Gastrocnemius medialis (tissue), 4 donors: Measurements from ENCODE around the gene DLX3. TPM values are rescaled to one million over a fixed set of nuclear protein-coding genes. Genes with fewer than 3 reads are reported as not detected.

Experiments
- ATAC-seq, 2 donors: fragments of 150-250 bp; one replicate each; pipeline ENCODE4 v1.9.1; 2016
- DNase-seq, 2 donors: peaks; one replicate each; pipeline ENCODE4 v3.0.0-alpha.2; 2019
- H3K27ac ChIP-seq, 4 donors: fragments of 200-600 bp; sonication (generic); 1 replicate in 1 of 4; 2 replicates in 3 of 4; pipeline ENCODE4 v1.5.1; 2016 to 2018; ENCODE audit warnings: mild to moderate bottlenecking in 2 of 4, moderate library complexity in 1 of 4
- H3K27me3 ChIP-seq, 3 donors: fragments of 200-600 bp; sonication (generic) in 2 of 3; 1 replicate in 1 of 3; 2 replicates in 2 of 3; pipeline versions ENCODE4 v1.5.1 to v1.6.0; 2016 to 2019; ENCODE audit warnings: mild to moderate bottlenecking in 1 of 3, moderate library complexity in 1 of 3
- H3K36me3 ChIP-seq, 2 donors: fragments of 200-600 bp; sonication (generic) in 1 of 2; one replicate each; pipeline ENCODE4 v1.5.1; 2017 to 2018
- H3K4me1 ChIP-seq, 2 donors: fragments of 200-600 bp; sonication (generic) in 1 of 2; one replicate each; pipeline ENCODE4 v1.5.1; 2016 to 2017; ENCODE audit warnings: mild to moderate bottlenecking in 2 of 2
- H3K4me3 ChIP-seq, 4 donors: fragments of 200-600 bp; sonication (generic) in 3 of 4; 1 replicate in 1 of 4; 2 replicates in 3 of 4; pipeline ENCODE4 v1.5.1; 2016 to 2019; ENCODE audit warnings: mild to moderate bottlenecking in 2 of 4
- H3K9me3 ChIP-seq, 3 donors: fragments of 200-600 bp; sonication (generic) in 2 of 3; 1 replicate in 1 of 3; 2 replicates in 2 of 3; pipeline ENCODE4 v1.5.1; 2016 to 2019
- POLR2A ChIP-seq, 2 donors: fragments of 450-650 bp; IDR thresholded peaks; one replicate each; pipeline ENCODE4 v1.6.1; 2017; ENCODE audit warnings: antibody characterized with exemption in 2 of 2, mild to moderate bottlenecking in 2 of 2, moderate library complexity in 2 of 2
- in situ Hi-C, 4 donors: fragments of 200-750 bp; cut with MboI; loops; one replicate each; pipeline versions ENCODE4 v1.15.0 to v1.8.0; 2017; ENCODE audit warnings: low sequenced_read_pairs in 4 of 4
- intact Hi-C: fragments of 100-400 bp; cut with DNase I; formaldehyde crosslinking; loops from one replicate; pipeline ENCODE4 v1.15.1; 2023; ENCODE audit warnings: low total_unique reads
- total RNA-seq, 4 donors: library from RNA; depleted of rRNA; stranded (reverse); fragments of >200 nt; gene quantifications; one replicate each; pipeline versions ENCODE4 v1.1.0 to v1.2.3, GENCODE V29; 2016
- TF ChIP-seq, protein P1 (sequence below), 5 experiments: fragments of 450-650 bp in 3 of 5; fragments of 200-600 bp in 2 of 5; sonication (generic) in 2 of 5; IDR thresholded peaks in 4 of 5; conservative IDR thresholded peaks in 1 of 5; 1 replicate in 4 of 5; 2 replicates in 1 of 5; pipeline ENCODE4 v1.5.1; 2016 to 2019; ENCODE audit warnings: antibody characterized with exemption in 5 of 5, mild to moderate bottlenecking in 3 of 5, moderate library complexity in 3 of 5

Gene DLX3
- total RNA-seq, 4 donors from 2014 or later, result not detected

DNA sequence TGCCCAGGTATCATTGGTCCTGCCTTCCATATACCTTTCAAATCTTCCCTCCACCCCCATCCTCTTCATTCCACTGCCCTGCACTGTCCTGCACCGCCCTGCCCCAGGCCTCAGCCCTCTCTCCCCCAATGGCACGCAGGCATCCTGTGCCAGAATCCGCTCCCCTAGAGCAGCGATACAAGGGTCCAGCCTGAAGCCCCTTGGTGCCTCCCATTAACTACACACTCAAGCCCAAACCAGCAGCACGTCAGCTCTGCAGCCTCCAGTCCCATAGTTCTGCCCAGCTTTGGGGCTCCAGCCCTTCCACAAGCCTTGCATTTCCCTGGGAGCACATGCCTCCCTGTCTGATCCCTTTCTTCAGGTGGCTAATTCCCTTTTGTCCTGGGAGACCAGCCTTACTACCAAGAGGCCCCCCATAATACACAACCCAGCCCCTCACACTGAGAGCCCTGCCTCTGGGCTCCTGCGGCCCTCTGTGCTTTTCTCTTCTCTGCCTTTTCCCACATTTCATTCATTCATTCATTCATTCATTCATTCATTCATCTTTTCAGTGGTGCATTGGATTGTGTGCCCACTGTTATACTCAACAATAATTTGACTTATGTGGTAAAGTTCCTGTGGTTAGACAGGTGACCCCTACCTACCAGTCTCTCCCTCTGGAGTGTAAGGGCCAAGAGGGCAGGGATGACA is 26.8 kb upstream of the DLX3 start:
- in situ Hi-C loops, result loop anchor here in 1 of 4 donors (10.0 kb wide), 1 partner anchor 273 kb away; no protein-coding TSS in a partner anchor
- H3K9me3 ChIP-seq, result no peaks in the 10 kb centered on the region
- intact Hi-C loops, result loop anchor here (10.0 kb wide), 1 partner anchor 253 kb away; the partner anchor contains the start of gene TMEM92
- H3K4me3 ChIP-seq, result no peak overlapping the region
- H3K36me3 ChIP-seq, result no peaks in the 10 kb centered on the region
- no peak for TF ChIP-seq POLR2A (IDR thresholded peaks at IDR 0.05)
- TF ChIP-seq, protein P1, sequence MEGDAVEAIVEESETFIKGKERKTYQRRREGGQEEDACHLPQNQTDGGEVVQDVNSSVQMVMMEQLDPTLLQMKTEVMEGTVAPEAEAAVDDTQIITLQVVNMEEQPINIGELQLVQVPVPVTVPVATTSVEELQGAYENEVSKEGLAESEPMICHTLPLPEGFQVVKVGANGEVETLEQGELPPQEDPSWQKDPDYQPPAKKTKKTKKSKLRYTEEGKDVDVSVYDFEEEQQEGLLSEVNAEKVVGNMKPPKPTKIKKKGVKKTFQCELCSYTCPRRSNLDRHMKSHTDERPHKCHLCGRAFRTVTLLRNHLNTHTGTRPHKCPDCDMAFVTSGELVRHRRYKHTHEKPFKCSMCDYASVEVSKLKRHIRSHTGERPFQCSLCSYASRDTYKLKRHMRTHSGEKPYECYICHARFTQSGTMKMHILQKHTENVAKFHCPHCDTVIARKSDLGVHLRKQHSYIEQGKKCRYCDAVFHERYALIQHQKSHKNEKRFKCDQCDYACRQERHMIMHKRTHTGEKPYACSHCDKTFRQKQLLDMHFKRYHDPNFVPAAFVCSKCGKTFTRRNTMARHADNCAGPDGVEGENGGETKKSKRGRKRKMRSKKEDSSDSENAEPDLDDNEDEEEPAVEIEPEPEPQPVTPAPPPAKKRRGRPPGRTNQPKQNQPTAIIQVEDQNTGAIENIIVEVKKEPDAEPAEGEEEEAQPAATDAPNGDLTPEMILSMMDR (IDR thresholded peaks at IDR 0.05 in 4 of 5, conservative IDR thresholded peaks at IDR 0.05 in 1 of 5), result no peak
- no peaks in the 10 kb centered on the region for H3K27me3 ChIP-seq
- H3K27ac ChIP-seq, result no peak overlapping the region
- no peaks in the 10 kb centered on the region for H3K4me1 ChIP-seq
- DNase-seq (no peak), ATAC-seq (no peak)

DNA sequence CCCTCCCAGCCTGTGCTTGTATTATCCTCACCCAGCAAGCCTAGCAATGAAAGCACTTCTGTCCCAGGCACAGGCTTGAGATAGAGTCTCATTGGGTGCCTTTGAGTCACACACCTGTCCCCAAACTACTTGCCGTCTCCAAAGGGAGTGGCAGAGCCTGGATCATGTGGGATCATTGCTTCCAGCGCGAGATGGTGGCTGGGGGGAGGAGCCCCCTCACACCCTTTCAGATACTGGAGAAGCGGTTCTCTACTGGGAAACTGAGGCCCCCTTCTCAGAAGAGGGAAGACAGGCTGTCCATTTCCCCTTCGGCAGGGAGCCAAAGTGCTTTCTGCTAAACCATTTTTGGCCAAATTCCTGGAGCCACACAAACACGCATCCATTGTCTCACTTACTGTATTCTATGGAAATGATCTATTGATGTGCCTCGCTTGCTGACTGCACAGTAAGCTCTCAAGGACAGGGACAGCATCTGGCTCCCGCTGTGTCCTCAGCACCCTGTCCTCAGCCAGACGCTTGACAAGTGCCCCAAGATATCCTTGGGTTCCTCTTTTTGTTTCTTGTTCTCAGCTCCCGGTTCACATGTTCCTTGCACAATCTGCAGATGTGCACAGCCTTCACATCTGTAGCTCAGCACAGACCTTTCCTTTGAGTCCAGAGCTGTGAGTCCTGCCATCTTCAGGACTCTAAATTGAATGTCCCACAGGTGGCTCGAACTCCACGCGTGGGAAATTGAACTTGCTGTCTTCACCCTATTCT is 26.0 kb upstream of the DLX3 start:
- Histone ChIP-seq H3K9me3 (no peaks in the 10 kb centered on the region), H3K4me1 (no peaks in the 10 kb centered on the region), H3K27me3 (no peaks in the 10 kb centered on the region), H3K4me3 (no peak overlapping the region), H3K36me3 (no peaks in the 10 kb centered on the region), H3K27ac (no peak overlapping the region)
- TF ChIP-seq POLR2A (IDR thresholded peaks at IDR 0.05), result no peak
- TF ChIP-seq, protein P1 (IDR thresholded peaks at IDR 0.05 in 4 of 5, conservative IDR thresholded peaks at IDR 0.05 in 1 of 5), result no peak
- DNase-seq (no peak), ATAC-seq (no peak)
- in situ Hi-C loops, result loop anchor here in 1 of 4 donors (10.0 kb wide), 1 partner anchor 274 kb away; no protein-coding TSS in a partner anchor
- intact Hi-C loops, result loop anchor here (10.0 kb wide), 1 partner anchor 254 kb away; the partner anchor contains the start of gene TMEM92

DNA sequence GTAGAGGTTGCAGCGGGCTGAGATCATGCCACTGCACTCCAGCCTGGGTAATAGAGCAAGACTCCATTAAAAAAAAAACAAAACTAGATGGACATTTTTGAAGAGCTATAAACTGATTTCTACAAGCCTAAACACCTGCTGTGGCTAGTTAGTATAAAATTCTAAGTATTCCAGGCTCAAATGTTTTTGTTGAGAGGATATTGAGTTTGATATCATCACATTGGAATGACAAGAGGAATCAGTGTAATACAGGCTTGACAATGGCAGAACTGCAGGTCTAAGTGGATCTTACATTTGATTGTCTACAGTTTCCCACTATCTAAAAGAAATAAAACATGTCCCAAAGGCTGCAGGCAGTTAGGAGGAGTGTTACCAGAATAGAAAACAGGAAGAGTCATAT is 23.9 kb upstream of the DLX3 start:
- in situ Hi-C loops, result no loop called here
- Histone ChIP-seq H3K4me1 (no peaks in the 10 kb centered on the region), H3K9me3 (no peaks in the 10 kb centered on the region), H3K4me3 (no peak overlapping the region), H3K27ac (no peak overlapping the region), H3K27me3 (no peaks in the 10 kb centered on the region), H3K36me3 (no peaks in the 10 kb centered on the region)
- TF ChIP-seq, protein P1 (IDR thresholded peaks at IDR 0.05 in 4 of 5, conservative IDR thresholded peaks at IDR 0.05 in 1 of 5), result no peak
- TF ChIP-seq POLR2A (IDR thresholded peaks at IDR 0.05), result no peak
- ATAC-seq (no peak), DNase-seq (no peak)
- intact Hi-C loops, result no loop called here

DNA sequence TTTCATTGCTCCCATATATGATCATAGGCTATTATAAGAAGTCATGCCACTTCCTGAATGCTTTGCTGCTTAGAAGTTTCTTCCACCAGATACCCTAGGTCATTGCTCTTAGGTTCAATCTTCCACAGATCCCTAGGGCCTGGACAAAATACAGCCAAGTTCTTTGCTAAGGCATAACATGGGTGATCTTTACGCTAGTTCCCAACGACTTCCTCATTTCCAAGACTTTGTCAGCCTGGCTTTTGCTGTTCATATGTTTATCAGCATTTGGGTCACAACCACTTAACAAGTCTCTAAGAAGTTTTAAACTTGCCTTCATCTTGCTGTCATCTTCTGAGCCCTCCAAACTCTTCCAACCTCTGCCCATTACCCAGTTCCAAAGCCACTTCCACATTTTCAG is 20.1 kb upstream of the DLX3 start:
- in situ Hi-C loops, result no loop called here
- ATAC-seq, result no peak
- intact Hi-C loops, result no loop called here

More for the DNA sequence above, 20.1 kb upstream of the DLX3 start:
- Histone ChIP-seq H3K36me3 (no peaks in the 10 kb centered on the region), H3K4me3 (no peak overlapping the region), H3K4me1 (no peaks in the 10 kb centered on the region), H3K27ac (no peak overlapping the region), H3K27me3 (peaks cover 0 to 3% (median 0%) of the 10 kb centered on the region in 3 donors), H3K9me3 (no peaks in the 10 kb centered on the region)
- DNase-seq, result no peak
- TF ChIP-seq, protein P1 (IDR thresholded peaks at IDR 0.05 in 4 of 5, conservative IDR thresholded peaks at IDR 0.05 in 1 of 5), result no peak
- no peak for TF ChIP-seq POLR2A (IDR thresholded peaks at IDR 0.05)
